Activated T-helper 1 cell treated with anti-CD3 and anti-CD28 coated beads, Interleukin-2, amount 50 U/mL, for 16 hours (primary cell): ENCODE measurements around the gene RUVBL2.
"Not testable (repeated sequence)": the region's sequence is repeated elsewhere in the genome, so short reads cannot be mapped to it uniquely, and the experiment has no call there.

Source experiments
- DNase-seq, 2 donors: peaks; one replicate each; pipeline ENCODE4 v3.0.0-alpha.2; 2020; ENCODE audit warnings: low read depth in 1 of 2, low spot score in 1 of 2

Gene RUVBL2

DNA sequence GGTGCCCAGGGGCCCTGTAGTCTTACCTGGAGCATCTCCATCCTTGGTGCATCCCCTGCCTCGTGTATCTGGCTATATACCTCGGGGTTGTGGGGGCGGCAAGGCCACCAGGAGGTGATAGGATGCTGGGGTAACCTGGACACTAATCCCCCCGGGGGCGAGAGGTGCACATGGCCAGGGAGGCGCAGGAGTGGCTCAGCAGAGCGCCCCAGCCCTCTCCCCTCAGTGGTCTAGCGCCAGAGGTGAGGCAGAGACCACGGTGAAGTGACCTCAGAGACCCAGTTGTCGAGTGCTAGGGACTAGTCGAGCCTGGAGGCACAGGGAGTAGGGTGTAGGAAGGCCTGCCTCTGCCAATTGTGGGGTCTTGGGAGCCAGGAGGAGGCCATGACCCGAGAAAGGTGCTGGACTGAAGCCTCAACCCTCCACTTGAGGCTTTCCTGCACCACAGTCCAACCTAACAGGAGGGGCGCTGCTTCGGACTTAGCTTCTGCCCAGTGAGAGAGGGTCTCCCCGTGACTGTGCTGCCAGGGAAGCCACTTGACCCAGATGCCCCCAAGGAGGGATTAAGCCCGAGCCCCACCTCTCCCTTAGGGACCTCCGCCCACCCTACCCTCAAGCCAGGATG is 23.5 kb downstream of the RUVBL2 start, which contains the start of gene LHB:
TSS of gene LHB (minus strand) at position 51 of the 625 bp plus-strand sequence. CDS start at position 41, 10 bp downstream.
- no peak for DNase-seq

DNA sequence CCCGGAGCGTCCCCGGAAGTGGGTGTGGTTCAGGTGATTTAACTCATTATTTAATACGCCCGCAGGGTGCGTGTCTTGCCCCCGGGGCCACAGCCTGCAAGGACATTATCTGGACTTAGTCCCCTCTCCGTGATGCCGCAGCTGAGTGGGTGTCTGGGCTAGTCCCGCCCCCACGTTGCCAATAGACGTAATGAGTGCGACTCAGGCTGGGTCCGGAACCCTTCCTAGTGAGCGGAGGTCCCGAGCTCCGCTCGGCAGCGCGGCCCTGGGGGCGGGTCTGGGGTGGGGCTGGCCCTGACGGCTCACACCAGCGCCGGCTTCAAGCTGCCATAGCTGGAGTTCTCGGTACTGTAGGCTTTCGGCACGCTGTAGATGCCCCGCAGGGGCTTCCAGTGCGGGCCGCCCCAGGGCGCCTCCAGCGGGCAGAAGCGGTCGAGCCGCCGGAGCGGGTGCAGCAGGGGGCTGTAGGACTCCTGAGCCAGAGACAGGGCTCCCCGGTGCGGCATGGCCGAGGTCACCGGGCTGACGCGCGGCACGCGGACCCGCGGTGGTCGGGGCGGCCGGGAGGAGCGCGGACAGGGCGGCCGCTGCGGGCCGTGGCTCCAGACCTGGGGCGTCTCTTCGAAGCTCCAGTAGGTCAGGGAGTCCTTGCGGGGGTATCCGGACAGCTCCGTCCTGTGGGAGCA is 24.1 kb downstream of the RUVBL2 start:
- DNase-seq = peak; percentile 35 to 56

DNA sequence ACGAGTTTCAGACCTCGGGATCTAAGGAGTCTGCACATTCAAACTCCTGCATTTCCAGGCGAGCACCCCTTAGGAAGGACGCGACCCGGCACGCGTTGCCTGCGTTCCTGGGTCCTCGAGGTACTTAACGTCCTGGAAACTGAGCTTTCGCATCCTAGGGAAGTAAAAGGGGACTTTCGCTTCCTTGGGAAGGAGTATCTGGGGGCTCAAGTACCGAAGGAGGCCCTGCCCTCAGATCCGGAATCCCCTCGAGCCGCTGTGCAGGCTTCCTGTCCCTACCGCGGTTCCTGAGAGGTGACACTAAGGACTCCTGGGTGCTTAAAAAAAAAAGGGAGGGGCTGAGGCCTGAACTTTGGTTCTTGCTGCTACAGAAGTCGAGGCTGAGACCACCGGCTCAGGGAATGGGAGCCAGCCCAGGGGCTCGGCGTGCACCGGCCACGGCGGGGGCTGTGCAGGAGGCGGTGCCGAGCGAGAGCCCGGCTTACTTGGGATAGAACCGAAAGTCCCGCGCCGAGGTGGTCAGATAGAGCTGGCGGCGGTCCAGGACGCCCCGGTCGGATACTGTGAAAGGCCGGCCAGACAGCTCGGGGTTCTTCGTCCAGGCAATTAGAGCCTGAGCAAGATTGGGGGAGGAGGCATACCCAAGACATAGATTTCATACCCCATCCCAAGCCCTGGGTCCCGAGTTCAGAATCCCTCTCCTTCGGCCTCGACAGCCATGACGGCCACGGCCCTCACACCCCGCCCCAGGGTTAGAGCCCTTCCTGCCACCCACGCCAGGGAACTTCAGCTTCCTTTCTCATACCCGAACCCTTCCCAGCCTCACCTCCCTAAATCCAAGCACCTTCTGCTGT is 24.9 kb downstream of the RUVBL2 start:
- not testable (repeated sequence) for DNase-seq

DNA sequence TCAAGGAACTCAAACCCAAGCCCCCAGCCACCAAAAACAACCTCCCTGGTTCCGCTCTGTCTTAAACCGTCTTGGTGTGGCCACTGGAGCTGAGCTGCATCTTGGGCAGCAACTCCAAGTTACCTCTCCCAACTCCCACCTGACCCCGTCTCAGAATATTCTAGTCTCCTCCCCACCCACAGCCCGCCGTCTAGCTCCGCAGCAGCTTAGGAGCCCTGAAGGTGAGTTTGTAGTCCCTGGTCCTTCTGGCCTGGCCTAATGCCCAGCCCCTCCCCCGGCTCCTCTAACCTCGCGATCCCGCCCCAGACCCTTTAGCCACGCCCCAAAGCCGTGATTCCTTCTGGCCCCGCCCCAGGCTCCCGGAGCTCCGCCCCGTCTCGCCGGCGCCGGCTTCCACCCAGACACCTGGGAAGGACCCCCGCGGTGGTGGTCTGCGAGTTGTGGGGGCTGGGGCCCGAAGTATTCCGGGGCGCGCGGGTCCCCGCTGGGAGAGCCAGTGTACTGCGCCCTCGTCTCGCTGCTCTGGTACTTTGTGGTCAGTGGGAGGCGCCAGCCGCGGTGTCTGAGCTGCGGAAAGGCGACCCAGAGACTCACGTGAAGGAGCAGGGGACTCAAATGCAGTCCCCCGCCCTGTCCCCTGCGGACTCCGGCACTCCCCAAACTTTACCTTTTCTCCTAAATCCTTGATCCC is 25.7 kb downstream of the RUVBL2 start:
- peak; percentile 30 to 45 for DNase-seq

DNA sequence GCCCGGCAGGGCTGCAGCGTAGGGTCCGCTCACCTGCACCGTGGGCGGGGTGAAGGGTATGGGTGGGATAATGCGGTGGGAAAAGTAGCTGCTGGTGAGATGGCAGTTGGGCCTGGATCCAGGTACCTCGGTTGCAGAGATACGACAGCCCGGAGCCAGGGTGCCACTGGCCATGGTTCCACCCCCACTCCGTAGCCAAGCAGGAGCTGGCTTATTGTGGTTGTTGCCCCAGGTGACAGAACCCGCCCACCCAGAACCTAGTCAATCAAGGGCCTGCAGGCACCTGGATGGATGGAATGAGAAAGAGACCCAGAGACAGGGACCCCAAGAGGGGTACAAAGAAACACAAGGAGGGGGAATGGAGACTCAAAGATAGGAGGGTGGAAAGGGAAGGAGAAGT is 26.7 kb downstream of the RUVBL2 start:
- no peak for DNase-seq

DNA sequence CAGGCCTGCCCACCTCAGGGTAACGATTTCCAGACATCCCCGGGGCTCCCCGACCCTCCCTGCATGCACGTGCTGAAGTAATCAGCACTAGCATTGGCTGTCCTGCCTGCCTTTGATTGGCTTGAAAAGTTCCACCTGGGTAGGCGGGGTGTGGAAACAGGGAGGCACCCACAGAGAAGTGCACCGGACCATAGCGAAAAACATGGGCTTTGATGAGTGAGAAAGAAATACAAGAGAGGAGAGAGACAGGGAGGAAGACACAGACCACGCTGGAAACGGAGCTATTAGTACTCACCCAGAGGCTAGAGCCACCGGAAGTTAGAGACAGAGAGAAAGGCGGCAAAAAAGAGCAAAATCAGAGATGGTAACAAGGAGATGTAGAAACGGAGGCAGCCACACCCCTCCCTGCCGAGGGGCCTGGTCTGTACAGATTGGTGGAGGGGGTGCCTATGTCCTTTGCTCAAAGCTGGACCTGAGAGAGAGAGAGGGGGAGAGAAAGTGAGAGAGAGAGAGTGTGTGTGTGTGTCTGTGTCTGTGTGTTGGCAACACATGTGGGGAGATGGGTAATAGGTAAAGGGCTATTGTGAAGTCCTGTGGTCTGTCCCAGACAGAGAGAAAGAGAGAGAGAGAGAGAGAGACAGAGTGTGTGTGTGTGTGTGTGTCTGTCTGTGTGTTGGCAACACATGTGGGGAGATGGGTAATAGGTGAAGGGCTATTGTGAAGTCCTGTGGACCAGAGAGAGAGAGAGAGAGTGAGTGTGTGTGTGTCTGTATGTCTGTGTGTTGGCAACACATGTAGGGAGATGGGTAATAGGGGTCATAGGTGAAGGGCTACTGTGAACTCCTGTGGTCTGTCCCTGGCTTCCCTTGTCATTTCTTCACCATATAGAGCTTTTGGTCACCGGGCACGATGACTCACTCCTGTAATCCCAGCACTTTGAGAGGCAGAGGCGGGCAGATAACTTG is 27.5 kb downstream of the RUVBL2 start:
- no peak for DNase-seq

DNA sequence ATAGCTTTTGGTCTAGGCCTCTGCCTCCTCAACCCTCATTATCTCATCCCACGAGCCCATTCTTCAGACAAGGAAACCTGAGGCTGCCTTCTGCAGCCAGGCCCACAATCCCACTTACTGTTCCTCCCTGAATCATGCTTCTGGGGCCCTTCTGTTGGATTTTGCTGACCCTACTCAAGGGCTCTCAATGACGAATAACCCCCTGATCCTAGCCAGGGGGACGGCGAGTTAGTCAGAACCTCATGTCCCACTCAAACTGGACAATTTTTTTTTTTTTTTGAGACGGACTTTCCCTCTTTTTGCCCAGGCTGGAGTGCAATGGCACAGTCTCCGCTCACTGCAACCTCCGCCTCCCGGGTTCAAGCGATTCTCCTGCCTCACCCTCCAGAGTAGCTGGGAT is 28.4 kb downstream of the RUVBL2 start:
- no peak for DNase-seq

DNA sequence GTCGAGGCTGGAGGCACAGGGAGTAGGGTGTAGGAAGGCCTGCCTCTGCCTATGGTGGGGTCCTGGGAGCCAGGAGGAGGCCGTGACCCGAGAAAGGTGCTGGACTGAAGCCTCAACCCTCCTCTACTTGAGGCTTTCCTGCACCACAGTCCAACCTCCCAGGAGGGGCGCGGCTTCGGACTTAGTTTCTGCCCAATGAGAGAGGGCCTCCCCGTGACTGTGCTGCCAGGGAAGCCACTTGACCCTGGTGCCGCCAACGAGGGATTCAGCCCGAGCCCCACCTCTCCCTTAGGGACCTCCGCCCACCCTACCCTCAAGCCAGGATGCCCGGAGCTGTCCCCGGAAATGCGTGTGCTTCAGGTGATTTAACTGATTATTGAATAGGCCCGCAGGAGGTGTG is 30.5 kb downstream of the RUVBL2 start, which contains the start of gene CGB3:
TSS of gene CGB3 (minus strand) at position 101 of the 400 bp plus-strand sequence. CDS start 362 bp downstream, outside the sequence.
- not testable (repeated sequence) for DNase-seq

DNA sequence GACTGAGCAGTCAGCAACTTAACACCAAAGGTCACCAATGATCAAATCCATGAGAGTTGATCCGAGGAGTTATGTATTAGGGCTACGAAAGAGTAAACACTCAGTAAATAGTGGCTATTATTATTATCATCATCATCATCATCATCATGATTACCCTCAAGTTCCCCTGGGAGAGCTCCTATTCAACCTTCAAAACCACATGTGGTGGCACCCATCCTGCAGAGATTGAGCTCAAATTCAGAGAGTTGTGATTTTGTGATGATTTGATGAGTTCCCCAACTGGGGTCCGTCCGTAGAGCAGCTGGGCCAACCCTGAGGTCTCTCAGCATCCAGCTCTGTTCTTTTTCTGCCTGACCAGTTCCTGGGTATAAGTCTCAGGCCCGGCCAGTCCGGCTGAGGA is 31.4 kb downstream of the RUVBL2 start:
- not testable (repeated sequence) for DNase-seq

DNA sequence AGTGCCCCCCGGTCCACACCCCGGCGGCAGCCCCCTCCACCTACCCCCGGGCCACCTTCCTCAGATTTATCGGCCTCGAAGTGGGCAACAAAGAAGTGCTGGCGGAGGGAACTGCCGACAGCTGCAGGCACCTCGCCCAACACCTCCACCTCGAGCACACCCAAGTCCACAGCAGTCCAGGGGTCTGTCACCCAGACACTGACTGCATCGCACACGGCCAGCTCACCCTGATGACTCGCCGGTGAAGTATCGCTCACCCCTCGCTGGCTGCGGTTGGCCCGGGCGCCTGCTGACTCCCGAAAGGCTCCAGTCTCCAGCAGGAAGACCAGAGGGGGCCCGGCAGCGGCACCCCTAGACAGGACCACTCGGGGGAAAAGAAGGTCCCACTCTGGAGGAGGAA is 31.9 kb downstream of the RUVBL2 start:
- not testable (repeated sequence) for DNase-seq

DNA sequence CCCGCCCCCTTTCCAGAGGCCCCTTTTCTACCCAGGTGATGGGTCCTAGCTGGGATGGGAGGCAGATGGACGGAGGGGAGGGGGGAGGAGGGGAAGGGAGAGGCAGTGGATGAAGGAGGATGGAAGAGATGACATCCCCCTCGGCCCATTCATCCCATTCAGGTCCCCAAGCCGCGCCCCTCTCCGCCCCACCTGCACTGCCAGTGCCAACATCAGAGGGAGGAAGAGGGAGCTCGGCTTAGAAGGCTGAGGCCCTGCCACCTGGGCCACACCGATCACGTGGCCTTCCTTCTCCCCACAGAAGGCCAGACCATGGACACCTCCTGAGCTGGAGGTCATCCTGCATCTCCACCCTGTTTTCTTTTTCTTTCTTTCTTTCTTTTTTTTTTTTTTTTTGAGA is 35.0 kb downstream of the RUVBL2 start:
- DNase-seq = not testable (repeated sequence)

DNA sequence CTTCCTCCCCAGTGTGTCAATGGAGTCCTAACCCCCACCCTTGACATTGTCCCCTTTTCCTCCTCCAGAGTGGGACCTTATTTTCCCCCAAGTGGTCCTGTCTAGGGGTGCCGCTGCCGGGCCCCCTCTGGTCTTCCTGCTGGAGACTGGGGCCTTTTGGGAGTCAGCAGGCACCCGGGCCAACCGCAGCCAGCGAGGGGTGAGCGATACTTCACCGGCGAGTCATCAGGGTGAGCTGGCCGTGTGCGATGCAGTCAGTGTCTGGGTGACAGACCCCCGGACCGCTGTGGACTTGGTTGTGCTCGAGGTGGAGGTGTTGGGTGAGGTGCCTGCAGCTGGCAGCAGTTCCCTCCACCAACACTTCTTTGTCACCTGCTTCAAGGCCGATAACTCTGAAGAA is 36.1 kb downstream of the RUVBL2 start:
- DNase-seq = not testable (repeated sequence)

DNA sequence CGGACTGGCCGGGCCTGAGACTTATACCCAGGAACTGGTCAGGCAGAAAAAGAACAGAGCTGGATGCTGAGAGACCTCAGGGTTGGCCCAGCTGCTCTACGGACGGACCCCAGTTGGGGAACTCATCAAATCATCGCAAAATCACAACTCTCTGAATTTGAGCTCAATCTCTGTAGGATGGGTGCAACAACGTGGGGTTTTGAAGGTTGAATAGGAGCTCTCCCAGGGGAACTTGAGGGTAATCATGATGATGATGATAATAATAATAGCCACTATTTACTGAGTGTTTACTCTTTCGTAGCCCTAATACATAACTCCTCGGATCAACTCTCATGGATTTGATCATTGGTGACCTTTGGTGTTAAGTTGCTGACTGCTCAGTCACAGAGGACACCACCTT is 36.6 kb downstream of the RUVBL2 start:
- not testable (repeated sequence) for DNase-seq

DNA sequence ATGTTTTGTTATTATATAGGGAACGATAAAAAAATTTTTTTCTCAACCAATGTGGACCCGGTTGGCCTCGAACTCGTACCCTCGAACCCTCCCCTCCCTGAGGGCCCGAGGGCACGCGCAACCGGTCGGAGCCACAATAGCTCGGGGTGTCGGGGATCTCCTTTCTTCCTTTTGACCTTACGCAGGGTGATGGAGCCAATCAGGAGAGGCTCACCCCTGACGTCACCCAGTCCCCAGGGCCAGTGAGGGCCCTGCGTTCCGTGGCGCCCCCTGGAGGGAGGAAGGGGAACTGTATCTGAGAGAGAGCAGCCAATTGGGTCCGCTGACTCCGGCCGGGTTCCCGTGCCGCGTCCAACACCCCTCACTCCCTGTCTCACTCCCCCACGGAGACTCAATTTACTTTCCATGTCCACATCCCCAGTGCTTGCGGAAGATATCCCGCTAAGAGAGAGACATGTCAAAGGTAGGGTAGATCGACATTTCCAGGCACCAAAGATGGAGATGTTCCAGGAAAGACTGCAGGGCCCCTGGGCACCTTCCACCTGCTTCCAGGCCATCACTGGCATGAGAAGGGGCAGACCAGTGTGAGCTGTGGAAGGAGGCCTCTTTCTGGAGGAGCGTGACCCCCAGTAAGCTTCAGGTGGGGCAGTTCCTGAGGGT is 38.1 kb downstream of the RUVBL2 start, which contains the start of gene CGB2:
TSS of gene CGB2 (plus strand) at position 249 of the 660 bp plus-strand sequence. CDS start at position 455, 206 bp downstream.
- peak in 1 of 2 donors; percentile 57 for DNase-seq

DNA sequence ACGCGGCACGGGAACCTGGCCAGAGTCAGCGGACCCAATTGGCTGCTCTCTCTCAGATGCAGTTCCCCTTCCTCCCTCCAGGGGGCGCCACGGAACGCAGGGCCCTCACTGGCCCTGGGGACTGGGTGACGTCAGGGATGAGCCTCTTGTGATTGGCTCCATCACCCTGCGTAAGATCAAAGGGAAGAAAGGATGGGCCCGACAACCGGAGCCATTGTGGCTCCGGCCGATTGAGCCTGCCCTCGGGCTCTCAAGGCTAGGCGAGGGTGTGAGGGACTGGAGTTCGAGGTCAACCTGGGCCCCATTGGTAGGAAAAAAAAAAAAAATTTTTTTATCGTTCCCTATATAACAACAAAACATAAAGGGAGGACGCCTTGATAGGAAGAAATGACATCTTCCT is 43.1 kb downstream of the RUVBL2 start, which contains the start of gene CGB1:
TSS of gene CGB1 (minus strand) at position 81 of the 400 bp plus-strand sequence. CDS start 184 bp downstream, outside the sequence.
- DNase-seq = not testable (repeated sequence)

DNA sequence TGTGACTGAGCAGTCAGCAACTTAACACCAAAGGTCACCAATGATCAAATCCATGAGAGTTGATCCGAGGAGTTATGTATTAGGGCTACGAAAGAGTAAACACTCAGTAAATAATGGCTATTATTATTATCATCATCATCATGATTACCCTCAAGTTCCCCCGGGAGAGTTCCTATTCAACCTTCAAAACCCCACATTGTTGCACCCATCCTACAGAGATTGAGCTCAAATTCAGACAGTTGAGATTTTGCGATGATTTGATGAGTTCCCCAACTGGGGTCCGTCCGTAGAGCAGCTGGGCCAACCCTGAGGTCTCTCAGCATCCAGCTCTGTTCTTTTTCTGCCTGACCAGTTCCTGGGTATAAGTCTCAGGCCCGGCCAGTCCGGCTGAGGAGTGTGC is 44.4 kb downstream of the RUVBL2 start:
- not testable (repeated sequence) for DNase-seq

DNA sequence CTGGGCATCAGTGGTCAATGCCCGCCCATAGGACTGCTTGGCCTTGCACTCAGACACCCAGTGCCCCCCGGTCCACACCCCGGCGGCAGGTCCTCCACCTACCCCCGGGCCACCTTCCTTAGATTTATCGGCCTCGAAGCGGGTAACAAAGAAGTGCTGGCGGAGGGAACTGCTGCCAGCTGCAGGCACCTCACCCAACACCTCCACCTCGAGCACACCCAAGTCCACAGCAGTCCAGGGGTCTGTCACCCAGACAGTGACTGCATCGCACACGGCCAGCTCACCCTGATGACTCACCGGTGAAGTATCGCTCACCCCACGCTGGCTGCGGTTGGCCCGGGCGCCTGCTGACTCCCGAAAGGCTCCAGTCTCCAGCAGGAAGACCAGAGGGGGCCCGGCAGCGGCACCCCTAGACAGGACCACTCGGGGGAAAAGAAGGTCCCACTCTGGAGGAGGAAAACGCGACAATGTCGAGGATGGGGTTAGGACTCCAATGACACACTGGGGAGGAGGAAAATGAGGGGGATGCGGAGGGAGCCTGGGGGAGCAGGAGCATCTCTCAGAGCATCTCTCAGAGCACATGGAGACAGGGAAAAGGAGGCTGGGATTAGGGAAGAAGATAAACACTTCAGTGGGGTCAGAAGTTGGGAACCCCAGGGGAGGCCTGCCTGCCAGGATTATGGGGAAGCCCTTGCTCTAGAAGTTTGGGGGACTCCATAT is 45.0 kb downstream of the RUVBL2 start:
- DNase-seq = not testable (repeated sequence)

DNA sequence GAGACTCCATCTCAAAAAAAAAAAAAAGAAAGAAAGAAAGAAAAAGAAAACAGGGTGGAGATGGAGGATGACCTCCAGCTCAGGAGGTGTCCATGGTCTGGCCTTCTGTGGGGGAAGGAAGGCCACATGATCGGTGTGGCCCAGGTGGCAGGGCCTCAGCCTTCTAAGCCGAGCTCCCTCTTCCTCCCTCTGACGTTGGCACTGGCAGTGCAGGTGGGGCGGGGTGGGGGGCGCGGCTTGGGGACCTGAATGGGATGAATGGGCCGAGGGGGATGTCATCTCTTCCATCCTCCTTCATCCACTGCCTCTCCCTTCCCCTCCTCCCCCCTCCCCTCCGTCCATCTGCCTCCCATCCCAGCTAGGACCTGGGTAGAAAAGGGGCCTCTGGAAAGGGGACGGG is 46.0 kb downstream of the RUVBL2 start:
- not testable (repeated sequence) for DNase-seq
